Tibial artery (tissue), 4 donors: Measurements from ENCODE around the gene TBC1D19.

Experiments
- DNase-seq, 2 donors: peaks; one replicate each; pipeline ENCODE4 v3.0.0-alpha.2; 2019
- H3K27ac ChIP-seq, 2 donors: fragments of 200-600 bp; sonication (generic) in 1 of 2; 1 replicate in 1 of 2; 2 replicates in 1 of 2; pipeline ENCODE4 v1.5.1; 2018 to 2019; ENCODE audit warnings: mild to moderate bottlenecking in 1 of 2
- H3K27me3 ChIP-seq, 2 donors: fragments of 200-600 bp; sonication (generic) in 1 of 2; one replicate each; pipeline versions ENCODE4 v1.5.1 to v1.6.0; 2016 to 2019
- H3K36me3 ChIP-seq, 3 donors: fragments of 200-600 bp; sonication (generic) in 2 of 3; one replicate each; pipeline ENCODE4 v1.5.1; 2016 to 2019; ENCODE audit warnings: mild to moderate bottlenecking in 2 of 3
- H3K4me1 ChIP-seq, 4 donors: fragments of 200-600 bp; sonication (generic) in 2 of 4; 1 replicate in 3 of 4; 2 replicates in 1 of 4; pipeline ENCODE4 v1.5.1; 2016 to 2019
- H3K4me3 ChIP-seq, 2 donors: fragments of 200-600 bp; sonication (generic) in 1 of 2; 1 replicate in 1 of 2; 2 replicates in 1 of 2; pipeline ENCODE4 v1.5.1; 2018 to 2019; ENCODE audit warnings: mild to moderate bottlenecking in 2 of 2
- H3K9me3 ChIP-seq, 3 donors: fragments of 200-600 bp; sonication (generic) in 1 of 3; one replicate each; pipeline ENCODE4 v1.5.1; 2016 to 2019
- intact Hi-C: fragments of 100-400 bp; cut with DNase I; formaldehyde crosslinking; loops from one replicate; pipeline ENCODE4 v1.15.0; 2023; ENCODE audit warnings: low total_unique reads
- TF ChIP-seq, protein P1 (sequence below), 2 experiments: fragments of 200-600 bp in 1 of 2; fragments of 450-650 bp in 1 of 2; IDR thresholded peaks; one replicate each; pipeline ENCODE4 v1.5.1; 2017 to 2019; ENCODE audit warnings: antibody characterized with exemption in 2 of 2, mild to moderate bottlenecking in 1 of 2, moderate library complexity in 1 of 2

TBC1D19 gene

GRCh38 chr4:26566133-26566532 lies 17.8 kb upstream of the TBC1D19 start:
- no peaks in the 10 kb centered on the region for H3K36me3 ChIP-seq
- no peak overlapping the region for H3K4me3 ChIP-seq
- no peak for DNase-seq
- no peaks in the 10 kb centered on the region for H3K9me3 ChIP-seq
- TF ChIP-seq, protein P1, sequence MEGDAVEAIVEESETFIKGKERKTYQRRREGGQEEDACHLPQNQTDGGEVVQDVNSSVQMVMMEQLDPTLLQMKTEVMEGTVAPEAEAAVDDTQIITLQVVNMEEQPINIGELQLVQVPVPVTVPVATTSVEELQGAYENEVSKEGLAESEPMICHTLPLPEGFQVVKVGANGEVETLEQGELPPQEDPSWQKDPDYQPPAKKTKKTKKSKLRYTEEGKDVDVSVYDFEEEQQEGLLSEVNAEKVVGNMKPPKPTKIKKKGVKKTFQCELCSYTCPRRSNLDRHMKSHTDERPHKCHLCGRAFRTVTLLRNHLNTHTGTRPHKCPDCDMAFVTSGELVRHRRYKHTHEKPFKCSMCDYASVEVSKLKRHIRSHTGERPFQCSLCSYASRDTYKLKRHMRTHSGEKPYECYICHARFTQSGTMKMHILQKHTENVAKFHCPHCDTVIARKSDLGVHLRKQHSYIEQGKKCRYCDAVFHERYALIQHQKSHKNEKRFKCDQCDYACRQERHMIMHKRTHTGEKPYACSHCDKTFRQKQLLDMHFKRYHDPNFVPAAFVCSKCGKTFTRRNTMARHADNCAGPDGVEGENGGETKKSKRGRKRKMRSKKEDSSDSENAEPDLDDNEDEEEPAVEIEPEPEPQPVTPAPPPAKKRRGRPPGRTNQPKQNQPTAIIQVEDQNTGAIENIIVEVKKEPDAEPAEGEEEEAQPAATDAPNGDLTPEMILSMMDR (IDR thresholded peaks at IDR 0.05) = no peak
- intact Hi-C loops = no loop called here
- no peaks in the 10 kb centered on the region for H3K4me1 ChIP-seq
- no peak overlapping the region for H3K27ac ChIP-seq
- H3K27me3 ChIP-seq = no peaks in the 10 kb centered on the region

DNA sequence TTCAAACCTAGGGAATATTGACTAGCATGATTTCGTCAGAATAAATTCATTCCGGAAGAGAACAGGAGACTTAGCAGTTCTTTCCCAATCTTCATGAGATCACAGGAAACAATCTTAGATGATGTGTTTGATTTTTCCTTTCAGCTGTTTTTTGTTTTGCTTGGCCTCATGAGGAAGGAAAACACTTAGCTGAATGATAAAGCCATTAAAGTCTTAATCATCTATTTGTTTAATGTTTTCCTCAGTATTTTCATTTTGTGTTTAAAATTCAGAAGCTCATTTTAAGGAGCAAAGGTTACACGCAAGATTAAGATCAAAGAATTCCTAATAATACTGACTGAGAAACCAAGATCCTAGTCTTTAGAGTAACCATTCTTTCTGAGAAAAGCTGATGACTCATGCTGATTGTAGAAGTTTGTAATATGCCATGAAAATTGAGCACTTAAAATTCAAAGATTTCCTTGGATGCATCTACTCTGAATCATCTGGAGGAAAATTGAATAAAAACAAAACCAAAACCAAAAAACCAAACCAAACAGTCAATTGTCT lies 15.4 kb upstream of the TBC1D19 start:
- Histone ChIP-seq H3K4me3 (no peak overlapping the region), H3K4me1 (no peaks in the 10 kb centered on the region), H3K36me3 (no peaks in the 10 kb centered on the region), H3K27me3 (no peaks in the 10 kb centered on the region), H3K9me3 (no peaks in the 10 kb centered on the region), H3K27ac (no peak overlapping the region)
- no peak for DNase-seq
- intact Hi-C loops = no loop called here
- TF ChIP-seq, protein P1 (IDR thresholded peaks at IDR 0.05) = no peak

DNA sequence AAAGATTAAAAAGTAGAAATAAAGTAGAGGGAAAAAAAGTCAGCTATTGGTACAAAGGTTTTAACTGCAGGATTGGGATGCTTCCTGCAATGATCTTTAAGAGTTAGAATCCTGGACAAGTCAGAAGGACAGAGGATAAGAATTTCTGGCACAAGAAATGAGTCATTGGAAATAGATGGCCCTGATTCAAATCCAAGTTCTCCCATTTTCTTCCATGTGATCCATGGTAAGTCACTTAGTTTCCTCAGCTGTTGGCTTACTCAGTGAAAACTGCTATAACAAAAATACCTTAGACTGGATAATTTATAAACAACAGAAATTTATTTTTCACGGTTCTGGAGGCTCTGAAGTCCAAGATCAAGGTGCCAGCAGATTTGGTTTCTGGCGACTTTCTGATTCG lies 13.3 kb upstream of the TBC1D19 start:
- H3K27ac ChIP-seq = no peak overlapping the region
- no peaks in the 10 kb centered on the region for H3K9me3 ChIP-seq
- no peaks in the 10 kb centered on the region for H3K4me1 ChIP-seq
- TF ChIP-seq, protein P1 (IDR thresholded peaks at IDR 0.05) = no peak
- intact Hi-C loops = no loop called here
- no peaks in the 10 kb centered on the region for H3K36me3 ChIP-seq
- no peaks in the 10 kb centered on the region for H3K27me3 ChIP-seq
- no peak overlapping the region for H3K4me3 ChIP-seq
- no peak for DNase-seq

- no peaks in the 10 kb centered on the region for H3K36me3 ChIP-seq
- no peak overlapping the region for H3K4me3 ChIP-seq
- H3K27ac ChIP-seq = no peak overlapping the region
- TF ChIP-seq, protein P1 (IDR thresholded peaks at IDR 0.05) = no peak
- H3K27me3 ChIP-seq = no peaks in the 10 kb centered on the region
- intact Hi-C loops = no loop called here
- DNase-seq = no peak
- H3K9me3 ChIP-seq = no peaks in the 10 kb centered on the region
- peaks cover 0 to 7% (median 2%) of the 10 kb centered on the region in 4 donors for H3K4me1 ChIP-seq
These were observed 10.5 kb upstream of the TBC1D19 start for GRCh38 chr4:26573389-26573794.

- DNase-seq = no peak
- no peaks in the 10 kb centered on the region for H3K36me3 ChIP-seq
- H3K27me3 ChIP-seq = no peaks in the 10 kb centered on the region
- peaks cover 0 to 7% (median 2%) of the 10 kb centered on the region in 4 donors for H3K4me1 ChIP-seq
- no peaks in the 10 kb centered on the region for H3K9me3 ChIP-seq
- H3K27ac ChIP-seq = no peak overlapping the region
- intact Hi-C loops = no loop called here
- no peak overlapping the region for H3K4me3 ChIP-seq
- TF ChIP-seq, protein P1 (IDR thresholded peaks at IDR 0.05) = no peak
These were observed 9.3 kb upstream of the TBC1D19 start for GRCh38 chr4:26574563-26574962.

GRCh38 chr4:26576231-26576739 lies 7.6 kb upstream of the TBC1D19 start:
- Histone ChIP-seq H3K4me1 (peaks cover 0 to 7% (median 2%) of the 10 kb centered on the region in 4 donors), H3K27me3 (no peaks in the 10 kb centered on the region), H3K4me3 (no peak overlapping the region), H3K9me3 (no peaks in the 10 kb centered on the region), H3K27ac (no peak overlapping the region), H3K36me3 (no peaks in the 10 kb centered on the region)
- intact Hi-C loops = no loop called here
- no peak for DNase-seq
- TF ChIP-seq, protein P1 (IDR thresholded peaks at IDR 0.05) = no peak
